ENCODE data around the gene SDK1.

DNA sequence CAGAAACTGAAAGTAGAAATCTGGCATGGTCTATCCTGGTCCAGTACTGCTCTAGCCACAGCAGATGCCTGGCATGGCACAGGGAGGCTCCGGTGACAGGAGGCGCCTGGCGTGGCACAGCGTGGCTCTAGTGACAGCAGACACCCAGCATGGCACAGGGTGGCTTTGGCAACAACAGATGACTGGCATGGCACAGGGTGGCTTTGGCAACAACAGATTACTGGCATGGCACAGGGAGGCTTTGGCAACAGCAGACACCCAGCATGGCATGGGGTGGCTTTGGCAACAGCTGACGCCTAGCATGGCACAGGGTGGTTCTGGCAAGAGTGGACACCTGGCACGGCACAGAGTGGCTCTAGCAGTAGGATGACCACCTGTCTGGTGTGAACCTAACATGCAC is 900.5 kb downstream of the SDK1 start:
- TF ChIP-seq ZNF404 (tag by site-specific recombination; IDR thresholded peaks at IDR 0.05) = no peak
- TF ChIP-seq, protein P1, sequence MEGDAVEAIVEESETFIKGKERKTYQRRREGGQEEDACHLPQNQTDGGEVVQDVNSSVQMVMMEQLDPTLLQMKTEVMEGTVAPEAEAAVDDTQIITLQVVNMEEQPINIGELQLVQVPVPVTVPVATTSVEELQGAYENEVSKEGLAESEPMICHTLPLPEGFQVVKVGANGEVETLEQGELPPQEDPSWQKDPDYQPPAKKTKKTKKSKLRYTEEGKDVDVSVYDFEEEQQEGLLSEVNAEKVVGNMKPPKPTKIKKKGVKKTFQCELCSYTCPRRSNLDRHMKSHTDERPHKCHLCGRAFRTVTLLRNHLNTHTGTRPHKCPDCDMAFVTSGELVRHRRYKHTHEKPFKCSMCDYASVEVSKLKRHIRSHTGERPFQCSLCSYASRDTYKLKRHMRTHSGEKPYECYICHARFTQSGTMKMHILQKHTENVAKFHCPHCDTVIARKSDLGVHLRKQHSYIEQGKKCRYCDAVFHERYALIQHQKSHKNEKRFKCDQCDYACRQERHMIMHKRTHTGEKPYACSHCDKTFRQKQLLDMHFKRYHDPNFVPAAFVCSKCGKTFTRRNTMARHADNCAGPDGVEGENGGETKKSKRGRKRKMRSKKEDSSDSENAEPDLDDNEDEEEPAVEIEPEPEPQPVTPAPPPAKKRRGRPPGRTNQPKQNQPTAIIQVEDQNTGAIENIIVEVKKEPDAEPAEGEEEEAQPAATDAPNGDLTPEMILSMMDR (tag by site-specific recombination; IDR thresholded peaks at IDR 0.05) = no peak
- no peak for TF ChIP-seq ZNF501 (tag by site-specific recombination; IDR thresholded peaks at IDR 0.05)
- TF ChIP-seq, protein P2, sequence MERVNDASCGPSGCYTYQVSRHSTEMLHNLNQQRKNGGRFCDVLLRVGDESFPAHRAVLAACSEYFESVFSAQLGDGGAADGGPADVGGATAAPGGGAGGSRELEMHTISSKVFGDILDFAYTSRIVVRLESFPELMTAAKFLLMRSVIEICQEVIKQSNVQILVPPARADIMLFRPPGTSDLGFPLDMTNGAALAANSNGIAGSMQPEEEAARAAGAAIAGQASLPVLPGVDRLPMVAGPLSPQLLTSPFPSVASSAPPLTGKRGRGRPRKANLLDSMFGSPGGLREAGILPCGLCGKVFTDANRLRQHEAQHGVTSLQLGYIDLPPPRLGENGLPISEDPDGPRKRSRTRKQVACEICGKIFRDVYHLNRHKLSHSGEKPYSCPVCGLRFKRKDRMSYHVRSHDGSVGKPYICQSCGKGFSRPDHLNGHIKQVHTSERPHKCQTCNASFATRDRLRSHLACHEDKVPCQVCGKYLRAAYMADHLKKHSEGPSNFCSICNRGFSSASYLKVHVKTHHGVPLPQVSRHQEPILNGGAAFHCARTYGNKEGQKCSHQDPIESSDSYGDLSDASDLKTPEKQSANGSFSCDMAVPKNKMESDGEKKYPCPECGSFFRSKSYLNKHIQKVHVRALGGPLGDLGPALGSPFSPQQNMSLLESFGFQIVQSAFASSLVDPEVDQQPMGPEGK (tag by site-specific recombination; IDR thresholded peaks at IDR 0.05) = no peak
- no peak for TF ChIP-seq ZBTB21 (tag by site-specific recombination; IDR thresholded peaks at IDR 0.05)
- TF ChIP-seq ZNF555 (tag by site-specific recombination; conservative IDR thresholded peaks at IDR 0.05) = no peak
- TF ChIP-seq, protein P3, sequence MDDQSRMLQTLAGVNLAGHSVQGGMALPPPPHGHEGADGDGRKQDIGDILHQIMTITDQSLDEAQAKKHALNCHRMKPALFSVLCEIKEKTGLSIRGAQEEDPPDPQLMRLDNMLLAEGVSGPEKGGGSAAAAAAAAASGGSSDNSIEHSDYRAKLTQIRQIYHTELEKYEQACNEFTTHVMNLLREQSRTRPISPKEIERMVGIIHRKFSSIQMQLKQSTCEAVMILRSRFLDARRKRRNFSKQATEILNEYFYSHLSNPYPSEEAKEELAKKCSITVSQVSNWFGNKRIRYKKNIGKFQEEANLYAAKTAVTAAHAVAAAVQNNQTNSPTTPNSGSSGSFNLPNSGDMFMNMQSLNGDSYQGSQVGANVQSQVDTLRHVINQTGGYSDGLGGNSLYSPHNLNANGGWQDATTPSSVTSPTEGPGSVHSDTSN (CRISPR knock-in tag; IDR thresholded peaks at IDR 0.05) = no peak
- TF ChIP-seq, protein P4, sequence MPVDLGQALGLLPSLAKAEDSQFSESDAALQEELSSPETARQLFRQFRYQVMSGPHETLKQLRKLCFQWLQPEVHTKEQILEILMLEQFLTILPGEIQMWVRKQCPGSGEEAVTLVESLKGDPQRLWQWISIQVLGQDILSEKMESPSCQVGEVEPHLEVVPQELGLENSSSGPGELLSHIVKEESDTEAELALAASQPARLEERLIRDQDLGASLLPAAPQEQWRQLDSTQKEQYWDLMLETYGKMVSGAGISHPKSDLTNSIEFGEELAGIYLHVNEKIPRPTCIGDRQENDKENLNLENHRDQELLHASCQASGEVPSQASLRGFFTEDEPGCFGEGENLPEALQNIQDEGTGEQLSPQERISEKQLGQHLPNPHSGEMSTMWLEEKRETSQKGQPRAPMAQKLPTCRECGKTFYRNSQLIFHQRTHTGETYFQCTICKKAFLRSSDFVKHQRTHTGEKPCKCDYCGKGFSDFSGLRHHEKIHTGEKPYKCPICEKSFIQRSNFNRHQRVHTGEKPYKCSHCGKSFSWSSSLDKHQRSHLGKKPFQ (tag by site-specific recombination; IDR thresholded peaks at IDR 0.05) = no peak

All from HEK293 (cell line).